ENCODE results near the gene MAP4K4.

- TF ChIP-seq, protein P1, sequence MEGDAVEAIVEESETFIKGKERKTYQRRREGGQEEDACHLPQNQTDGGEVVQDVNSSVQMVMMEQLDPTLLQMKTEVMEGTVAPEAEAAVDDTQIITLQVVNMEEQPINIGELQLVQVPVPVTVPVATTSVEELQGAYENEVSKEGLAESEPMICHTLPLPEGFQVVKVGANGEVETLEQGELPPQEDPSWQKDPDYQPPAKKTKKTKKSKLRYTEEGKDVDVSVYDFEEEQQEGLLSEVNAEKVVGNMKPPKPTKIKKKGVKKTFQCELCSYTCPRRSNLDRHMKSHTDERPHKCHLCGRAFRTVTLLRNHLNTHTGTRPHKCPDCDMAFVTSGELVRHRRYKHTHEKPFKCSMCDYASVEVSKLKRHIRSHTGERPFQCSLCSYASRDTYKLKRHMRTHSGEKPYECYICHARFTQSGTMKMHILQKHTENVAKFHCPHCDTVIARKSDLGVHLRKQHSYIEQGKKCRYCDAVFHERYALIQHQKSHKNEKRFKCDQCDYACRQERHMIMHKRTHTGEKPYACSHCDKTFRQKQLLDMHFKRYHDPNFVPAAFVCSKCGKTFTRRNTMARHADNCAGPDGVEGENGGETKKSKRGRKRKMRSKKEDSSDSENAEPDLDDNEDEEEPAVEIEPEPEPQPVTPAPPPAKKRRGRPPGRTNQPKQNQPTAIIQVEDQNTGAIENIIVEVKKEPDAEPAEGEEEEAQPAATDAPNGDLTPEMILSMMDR (IDR thresholded peaks at IDR 0.05), result no peak
- TF ChIP-seq POLR2A (IDR thresholded peaks at IDR 0.05), result no peak
Observed at GRCh38 chr2:101678379-101678778, 19.1 kb upstream of the MAP4K4 start.

Measured in adrenal gland (tissue), 5 donors.